Skeletal muscle cell (primary cell): ENCODE results near the gene EOGT.

Source experiments
- DNase-seq: peaks from one replicate; pipeline ENCODE4 v3.0.0-alpha.2; 2010; ENCODE audit warnings: low read depth
- H3K4me3 ChIP-seq: 2 replicates; pipeline ENCODE4 v1.5.1; 2011; ENCODE audit warnings: low read depth, mild to moderate bottlenecking, control low read depth, low read length, moderate library complexity

EOGT gene

DNA sequence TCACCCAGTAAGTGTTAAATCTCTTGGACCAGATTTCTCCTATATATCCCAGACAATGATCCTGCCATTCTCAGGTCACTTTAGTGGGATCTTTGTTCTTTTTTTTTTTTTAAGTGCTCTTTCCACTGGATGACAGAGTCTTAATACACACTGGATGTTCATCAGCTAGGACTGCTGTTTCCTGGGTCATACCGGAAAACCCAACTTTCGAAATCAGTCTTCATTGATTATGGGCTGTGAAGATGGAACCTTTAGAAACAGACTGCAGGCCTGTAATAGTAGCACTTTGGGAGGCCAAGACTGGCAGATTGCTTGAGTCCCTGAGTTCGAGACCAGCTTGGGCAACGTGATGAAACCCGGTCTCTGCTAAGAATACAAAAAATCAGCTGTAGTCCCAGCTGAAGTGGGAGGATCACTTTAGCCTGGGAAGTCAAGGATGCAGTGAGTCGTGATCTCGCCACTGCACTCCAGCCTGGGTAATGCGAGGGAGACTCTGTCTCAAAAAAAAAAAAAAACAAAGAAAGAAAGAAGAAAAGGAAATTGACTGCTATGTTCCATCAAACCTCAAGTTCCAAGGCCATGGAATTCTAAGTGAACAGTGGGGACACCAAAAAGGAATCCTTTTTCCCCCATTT, 2.3 kb downstream of the EOGT start:
- H3K4me3 ChIP-seq = no peak overlapping the region
- DNase-seq = no peak

DNA sequence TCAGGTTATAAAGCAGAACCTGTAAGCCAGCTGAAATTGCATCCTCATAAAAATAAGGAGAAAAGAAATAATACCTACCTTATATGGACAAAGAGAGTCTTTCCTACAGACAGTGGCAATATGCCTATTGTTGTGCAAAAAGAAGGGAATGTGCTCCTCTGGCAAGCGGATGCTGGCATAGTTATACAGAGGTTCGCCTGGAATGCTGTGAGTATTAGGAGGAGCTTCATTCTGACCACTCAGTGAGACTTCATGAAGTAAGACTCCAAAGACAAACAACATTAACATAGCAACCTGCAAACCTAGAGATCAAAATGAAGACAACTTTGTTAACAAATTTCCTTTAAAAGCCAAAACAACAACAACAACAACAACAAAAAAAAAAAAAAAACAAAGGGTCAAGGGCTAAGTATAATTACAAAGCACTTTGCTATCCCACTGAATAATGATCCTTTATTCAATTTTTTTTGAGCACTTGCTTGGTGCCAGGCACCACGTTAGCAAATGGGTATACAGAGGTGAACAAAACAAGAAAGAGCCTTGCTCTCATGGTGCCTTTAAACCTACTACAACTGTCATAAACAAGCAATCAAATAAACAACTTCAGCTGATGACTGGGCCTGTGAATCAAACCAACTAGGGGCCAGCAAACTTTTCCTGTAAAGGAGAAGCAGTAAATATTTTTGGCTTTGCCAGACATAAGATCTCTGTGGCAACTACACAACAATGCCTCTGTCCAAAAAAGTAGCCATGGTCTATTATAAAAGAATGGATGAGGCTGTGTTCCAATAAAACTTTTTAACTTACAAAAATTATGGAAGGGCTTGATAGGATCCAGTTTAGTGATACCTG, 3.7 kb downstream of the EOGT start:
- H3K4me3 ChIP-seq = no peak overlapping the region
- peak; percentile 74 for DNase-seq

DNA sequence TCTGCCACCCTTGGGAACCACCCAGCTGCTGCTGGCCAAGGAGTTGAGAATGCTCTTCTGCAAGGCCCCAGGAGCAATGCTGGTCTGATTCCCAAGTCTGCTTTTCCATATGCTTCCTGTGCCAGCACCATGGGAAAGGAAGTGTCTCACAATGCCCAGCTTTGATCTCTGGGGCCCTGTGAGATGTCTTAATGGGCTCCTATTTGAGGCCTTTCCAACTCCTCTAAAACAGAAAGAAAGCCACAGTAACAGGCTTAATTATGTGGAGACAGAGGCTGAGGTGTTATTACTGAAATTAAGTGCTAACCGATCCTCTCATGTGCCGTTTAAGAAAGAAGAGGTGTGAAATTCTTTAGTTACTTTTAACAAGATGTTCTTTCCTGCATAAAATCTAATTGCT, 4.5 kb downstream of the EOGT start:
- no peak overlapping the region for H3K4me3 ChIP-seq

DNA sequence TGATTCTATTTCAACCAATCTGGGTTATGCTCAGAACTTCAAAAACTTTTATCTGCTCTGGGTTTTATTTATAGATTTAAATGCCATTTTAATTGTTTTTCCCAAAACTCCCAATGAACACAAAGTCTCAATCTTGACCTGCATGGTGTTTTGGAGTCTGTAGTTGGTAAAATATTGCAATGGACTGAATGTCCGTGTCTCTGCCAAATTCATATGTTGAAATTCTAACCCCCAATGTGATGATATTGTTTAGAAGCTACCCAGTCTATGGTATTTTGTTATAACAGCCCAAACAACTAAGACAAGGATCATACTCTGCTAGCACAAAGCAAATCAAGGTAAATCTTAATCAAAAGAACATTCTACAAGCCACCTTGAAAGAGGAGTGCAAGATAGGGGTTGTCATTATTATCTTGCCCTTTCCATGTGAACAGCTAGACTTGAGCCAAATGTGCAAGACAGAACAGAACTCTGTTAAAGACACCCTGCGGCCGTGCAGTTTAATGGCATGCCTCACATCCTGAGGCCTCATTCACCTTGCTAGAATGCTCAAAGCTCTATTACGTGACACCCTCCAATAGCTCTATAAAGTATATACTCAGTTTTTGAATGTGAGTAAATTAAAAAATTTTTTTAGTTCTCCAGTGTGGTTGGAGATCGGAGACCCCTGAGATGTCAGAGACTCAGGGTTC, 7.5 kb downstream of the EOGT start:
- no peak overlapping the region for H3K4me3 ChIP-seq
- no peak for DNase-seq

More for the DNA sequence above, 4.5 kb downstream of the EOGT start:
- DNase-seq = no peak

DNA sequence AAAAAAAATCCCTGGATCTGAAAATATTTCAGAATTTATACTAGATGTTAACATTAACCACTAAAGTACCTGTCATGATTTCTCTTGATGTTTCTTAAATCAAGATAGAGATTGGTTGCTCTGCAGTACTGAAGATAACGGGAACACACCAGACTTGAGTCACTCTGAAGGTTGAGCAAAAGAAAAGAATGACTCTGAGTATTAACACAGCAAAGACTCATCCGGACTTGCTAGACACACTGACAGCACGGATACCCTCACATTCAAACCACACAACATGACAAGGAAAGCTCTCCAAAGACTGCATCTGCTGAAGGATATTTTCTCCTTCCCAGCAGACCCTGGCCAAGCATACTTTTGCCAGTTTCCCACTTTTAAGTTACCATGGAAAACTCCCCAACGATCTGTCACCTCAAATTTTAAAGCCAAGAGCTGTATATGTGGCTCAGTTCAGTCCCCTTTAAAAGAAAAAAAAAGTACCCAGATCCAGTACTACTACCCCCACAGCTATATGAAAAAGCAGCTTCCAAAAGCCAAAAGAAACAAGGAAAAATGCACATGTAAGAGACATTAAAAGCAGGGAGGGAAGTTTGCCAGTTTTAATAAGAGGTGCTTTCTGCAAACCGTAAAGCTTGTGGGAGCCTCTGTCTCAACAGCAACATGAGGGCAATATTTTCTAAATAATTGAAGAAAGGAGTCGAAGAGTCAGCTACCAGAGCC, 8.3 kb downstream of the EOGT start:
- no peak overlapping the region for H3K4me3 ChIP-seq
- no peak for DNase-seq

DNA sequence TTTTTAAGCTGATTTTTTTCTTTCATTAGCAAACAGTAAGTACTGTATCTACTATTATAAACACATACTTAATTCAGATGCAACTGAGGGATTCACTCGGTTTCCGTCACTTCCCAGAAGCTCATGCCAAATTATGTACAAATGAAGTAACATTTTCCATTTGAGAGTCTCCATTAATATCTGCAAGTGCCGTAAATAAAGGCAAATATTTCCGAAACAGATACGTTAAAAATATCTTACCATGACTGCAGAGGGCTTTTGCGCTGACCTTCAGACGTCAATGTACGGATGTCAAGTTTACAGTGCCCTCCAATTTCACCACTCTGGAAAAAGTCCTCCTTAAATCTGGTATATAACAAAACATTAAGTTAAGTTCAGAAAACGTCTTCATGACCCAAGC, 9.3 kb downstream of the EOGT start:
- no peak for DNase-seq
- no peak overlapping the region for H3K4me3 ChIP-seq

DNA sequence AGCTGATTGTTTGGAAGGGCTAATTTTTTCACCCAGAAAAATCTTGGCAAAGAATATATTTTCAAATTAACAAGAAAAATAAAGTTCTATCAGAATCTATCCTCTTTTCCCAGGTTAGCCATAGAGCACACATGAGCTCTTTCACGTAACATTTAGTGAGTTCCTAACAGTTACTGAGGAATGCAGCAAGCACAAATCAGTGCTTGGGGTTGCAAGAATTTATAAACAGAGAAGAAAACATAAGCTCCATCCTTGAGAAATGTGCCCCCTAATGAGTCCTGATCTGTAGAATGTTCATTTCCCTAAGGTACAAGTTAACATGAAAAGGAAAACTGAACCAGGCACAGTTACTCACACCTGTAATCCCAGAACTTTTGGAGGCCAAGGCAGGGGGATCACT, 13.9 kb downstream of the EOGT start:
- DNase-seq = no peak
- H3K4me3 ChIP-seq = no peak overlapping the region

DNA sequence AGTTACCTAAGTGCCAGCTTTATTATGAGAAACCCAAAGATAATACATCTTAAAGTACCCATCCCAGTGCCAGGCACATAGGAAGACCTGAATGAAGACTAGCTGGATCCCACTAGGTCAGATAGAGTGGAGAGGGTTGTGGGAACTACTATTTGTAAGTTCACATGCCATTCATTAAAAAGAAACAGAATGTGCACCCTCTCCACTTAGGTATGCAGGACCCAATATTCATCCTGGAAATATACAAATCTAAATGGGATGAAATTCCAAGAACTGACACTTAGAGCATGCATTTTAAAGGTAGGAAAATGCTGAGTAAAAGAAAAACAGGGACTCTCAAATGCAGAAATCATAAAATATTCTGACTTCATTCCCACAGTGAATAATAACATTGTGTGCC, 14.3 kb downstream of the EOGT start:
- DNase-seq = no peak
- no peak overlapping the region for H3K4me3 ChIP-seq

DNA sequence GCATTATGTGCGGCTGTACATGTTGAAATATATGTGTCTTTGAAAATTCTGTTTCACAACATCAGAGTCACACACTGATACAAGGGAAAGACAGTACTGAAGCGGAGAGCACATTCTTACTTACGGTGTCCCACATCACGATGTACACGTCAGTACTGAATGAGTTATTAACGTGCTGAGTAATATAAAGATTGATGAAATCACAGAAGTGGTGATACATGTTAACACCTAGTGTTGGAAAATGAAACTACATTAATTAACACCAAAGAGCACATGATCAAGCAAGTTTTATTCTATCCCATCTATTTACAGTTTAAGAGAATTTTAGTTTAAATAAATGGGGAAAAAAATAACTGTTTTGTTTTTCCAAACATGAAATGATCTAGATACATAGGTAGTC, 15.6 kb downstream of the EOGT start:
- DNase-seq = no peak
- no peak overlapping the region for H3K4me3 ChIP-seq

DNA sequence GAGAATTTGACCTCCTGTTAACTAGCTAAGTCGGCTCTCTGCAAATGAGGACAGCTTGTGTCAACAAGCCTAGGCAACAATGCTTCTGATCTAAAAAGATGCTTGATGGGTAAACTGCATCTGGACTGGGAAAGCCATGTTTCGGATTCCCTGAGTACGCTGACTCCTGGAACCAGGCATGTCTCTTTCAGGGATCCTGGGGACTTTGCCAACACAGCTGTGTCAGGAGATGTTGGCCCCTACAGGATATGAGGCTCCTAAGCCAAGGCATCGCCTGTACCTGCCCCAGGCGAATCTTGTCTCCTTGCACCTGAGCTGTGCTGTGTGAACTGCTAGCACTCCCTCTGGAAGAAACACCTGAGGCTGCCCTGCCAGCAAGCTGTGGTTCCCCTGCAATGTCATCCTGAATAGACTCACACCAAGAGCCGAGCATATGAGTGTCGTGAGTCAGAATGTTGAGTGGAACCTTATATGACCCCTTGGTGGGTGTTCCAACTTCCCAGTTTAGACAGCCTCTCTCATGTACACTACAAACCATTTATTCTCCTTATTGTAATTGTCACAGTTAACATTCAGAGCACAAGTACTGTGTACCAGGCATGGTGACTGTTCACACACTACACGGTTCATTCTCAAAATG, 17.0 kb downstream of the EOGT start:
- DNase-seq = no peak
- no peak overlapping the region for H3K4me3 ChIP-seq

DNA sequence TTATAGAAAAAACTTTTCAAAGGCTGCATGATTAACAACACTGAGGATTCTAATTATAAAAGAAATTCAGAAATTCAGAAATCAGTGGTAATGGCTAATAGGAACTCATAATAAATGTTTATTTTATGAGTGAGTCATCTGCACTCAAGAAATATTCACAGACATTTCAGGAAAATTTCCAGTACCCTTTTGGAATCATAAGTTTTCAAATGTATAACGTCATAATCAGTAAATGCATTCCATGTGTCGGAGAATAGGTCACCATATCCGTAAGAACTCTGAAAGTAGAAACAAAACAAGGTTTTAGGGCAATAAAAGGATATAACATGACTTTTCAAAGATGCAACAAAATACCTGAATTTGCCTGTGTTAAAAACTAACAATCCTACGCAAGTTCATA, 24.7 kb downstream of the EOGT start:
- DNase-seq = no peak
- no peak overlapping the region for H3K4me3 ChIP-seq

DNA sequence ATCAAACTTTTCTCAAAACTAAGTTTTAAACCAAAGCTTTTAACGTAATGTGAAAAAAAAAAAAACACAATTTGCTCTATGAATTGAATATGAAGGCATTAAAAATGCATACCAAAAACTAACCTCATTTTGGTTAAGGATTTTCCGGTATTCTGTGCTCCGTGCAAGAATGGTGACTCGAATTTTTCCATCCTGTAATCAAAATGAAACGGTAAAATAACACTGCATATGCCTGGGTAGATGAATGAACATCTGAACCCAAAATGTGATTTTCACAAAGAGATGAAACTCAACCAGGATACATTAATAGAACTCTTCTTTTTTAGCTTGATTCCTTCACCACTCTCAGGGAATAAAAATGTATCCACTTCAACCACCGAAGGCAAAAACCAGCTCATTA, 26.2 kb downstream of the EOGT start:
- H3K4me3 ChIP-seq = no peak overlapping the region
- DNase-seq = no peak

DNA sequence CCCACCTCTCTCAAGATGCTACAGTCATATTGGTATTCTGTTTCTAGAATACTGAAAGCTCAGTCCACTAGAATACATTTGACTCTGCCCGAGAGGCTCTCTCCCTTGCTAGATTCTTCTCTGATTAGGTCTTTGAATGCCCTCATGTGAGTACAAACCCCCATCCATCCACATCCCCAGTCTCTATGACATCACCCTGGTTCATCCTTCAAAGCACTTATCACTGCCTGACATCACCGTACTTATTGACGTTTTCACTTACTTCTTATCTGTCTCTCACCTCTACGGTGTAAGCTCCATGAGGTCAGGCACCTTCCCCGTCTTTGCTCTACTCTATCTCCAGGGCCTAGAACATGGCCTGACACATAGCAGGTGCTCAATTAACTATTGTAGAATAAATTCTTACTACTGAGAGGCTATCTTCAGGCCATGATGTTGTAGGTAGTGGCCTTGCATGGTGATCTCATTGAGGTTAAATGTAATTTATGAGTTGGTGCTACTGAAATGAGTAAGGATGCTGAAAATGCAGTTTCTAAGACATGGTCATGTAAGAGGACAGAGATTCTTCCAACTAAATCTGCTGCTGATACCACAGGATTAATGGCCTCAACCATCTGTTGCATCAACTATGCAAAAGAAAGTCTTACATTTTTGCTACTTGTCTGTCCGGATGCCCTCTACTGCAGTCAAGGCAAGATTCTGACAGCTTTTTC, 26.8 kb downstream of the EOGT start:
- no peak for DNase-seq
- no peak overlapping the region for H3K4me3 ChIP-seq

DNA sequence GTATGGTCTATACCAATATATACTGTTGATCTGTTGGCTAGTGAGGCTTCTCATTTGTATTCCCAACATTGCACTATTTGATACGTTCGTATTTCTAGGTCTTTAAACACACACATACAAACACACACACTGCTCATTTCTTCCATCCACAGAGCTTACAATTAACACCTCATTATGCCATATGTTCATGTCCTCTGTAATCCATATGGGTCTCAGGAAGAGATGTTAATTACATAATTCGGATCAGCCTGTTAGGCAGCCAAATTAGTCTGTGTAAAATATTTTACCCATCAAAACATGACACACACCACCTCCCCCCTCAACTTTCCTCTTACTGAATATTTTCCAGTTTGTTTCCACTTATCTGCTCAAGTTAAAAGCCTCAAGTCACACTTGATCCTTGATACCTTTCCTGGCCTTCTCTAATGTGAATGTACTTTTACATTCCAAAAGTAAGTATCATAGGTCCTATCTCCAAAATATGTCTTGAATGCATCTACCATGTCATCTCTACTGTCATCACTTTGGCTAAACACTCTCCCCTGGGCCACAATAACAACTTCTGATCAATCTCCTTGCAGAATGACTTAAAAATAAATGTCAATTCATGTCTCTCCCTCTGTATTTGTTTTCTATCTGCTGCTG, 28.2 kb downstream of the EOGT start:
- no peak for DNase-seq
- H3K4me3 ChIP-seq = no peak overlapping the region

DNA sequence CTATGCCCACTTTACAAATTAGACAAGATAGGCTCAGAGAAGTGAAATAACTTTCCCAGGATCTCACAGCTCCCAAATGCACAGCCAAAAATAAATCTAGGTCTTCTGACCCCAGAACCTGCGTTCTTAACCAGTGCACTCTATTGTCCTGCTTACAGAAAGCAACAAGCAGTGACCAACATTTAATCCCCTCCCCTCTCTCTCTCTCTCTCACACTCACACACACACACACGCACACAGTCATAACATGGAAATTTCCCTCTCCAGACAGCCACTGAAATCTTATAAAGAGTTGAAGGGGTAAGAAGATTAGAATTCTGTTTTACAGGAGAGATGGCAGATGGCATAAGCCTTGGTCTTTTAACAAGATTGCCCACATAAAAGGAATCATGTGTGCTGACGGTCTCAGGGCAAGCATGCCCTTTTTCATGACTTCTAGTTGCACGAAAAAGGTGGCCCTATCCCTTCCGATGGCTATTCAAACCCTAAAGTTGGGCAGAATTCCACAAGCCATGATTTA, 29.4 kb downstream of the EOGT start:
- no peak for DNase-seq
- no peak overlapping the region for H3K4me3 ChIP-seq

DNA sequence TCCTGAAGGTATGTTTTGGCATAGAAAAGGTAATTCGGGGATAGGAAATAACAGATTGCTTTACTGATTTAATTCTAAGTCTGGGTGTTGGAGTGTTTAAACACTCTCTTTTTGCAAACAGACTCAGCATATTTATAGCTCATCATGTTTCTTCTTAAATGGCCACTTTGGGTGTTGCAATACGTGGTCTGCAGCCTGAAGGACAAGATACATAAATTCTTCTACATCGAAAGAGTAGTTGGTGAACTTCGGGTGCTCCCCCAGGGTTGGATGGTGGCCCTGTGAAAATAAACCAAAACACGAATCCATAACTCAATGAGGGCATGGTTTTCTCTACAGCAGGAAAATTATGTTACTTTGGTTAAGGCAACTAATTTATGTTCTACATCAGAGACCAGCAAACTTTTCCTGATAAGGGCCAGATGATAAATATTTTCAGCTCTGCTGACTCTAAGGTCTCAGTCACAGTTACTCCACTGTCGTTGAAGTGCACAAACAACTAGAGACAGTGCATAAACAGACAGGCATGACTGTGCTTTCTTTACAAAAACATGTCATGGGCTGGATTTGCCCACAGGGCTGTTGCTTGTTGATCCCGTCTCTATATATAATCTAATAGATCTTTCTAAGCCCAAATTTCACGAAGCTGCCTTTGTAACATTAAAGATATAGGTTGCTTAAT, 35.9 kb downstream of the EOGT start:
- no peak overlapping the region for H3K4me3 ChIP-seq
- no peak for DNase-seq

DNA sequence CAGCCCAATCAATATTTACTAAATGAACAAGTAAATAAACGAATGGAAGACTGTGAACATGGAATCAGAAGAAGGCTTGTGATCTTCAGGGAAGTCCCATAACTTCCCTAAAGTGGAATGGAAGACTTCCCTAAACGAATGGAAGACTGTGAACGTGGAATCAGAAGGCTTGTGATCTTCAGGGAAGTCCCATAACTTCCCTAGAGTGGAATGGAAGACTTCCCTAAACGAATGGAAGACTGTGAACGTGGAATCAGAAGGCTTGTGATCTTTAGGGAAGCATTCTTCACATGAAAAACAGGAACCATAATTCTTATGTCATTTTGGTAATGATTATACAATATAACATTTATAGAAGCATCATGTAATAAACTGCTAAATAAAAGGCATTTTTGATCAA, 38.8 kb downstream of the EOGT start:
- DNase-seq = no peak
- H3K4me3 ChIP-seq = no peak overlapping the region

DNA sequence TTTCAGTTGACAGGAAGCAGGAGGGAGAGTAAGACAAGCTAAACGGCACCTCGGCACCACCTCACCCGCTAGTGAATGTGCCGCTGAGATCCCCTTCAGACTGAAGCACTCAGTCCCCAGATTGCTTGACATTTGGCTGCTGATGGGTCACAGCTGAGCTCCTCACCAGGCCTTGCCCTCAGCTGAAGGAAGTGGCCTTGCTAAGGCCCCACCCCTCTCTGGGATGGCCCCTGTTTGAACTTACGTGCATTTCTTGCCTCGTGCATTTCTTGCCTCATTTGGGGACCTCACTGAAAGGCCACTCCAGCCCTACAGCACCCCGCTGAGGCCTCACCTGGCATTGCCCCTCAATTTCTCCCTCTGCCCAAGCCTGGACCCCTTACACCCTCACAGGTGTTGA, 39.8 kb downstream of the EOGT start:
- no peak for DNase-seq
- no peak overlapping the region for H3K4me3 ChIP-seq
